ENCODE data around the gene MYT1.
"Not testable (repeated sequence)": the region's sequence is repeated elsewhere in the genome, so short reads cannot be mapped to it uniquely, and the experiment has no call there.

GRCh38 chr20:64122927-64123326 lies 41.3 kb upstream of the MYT1 start:
- TF ChIP-seq, protein P1, sequence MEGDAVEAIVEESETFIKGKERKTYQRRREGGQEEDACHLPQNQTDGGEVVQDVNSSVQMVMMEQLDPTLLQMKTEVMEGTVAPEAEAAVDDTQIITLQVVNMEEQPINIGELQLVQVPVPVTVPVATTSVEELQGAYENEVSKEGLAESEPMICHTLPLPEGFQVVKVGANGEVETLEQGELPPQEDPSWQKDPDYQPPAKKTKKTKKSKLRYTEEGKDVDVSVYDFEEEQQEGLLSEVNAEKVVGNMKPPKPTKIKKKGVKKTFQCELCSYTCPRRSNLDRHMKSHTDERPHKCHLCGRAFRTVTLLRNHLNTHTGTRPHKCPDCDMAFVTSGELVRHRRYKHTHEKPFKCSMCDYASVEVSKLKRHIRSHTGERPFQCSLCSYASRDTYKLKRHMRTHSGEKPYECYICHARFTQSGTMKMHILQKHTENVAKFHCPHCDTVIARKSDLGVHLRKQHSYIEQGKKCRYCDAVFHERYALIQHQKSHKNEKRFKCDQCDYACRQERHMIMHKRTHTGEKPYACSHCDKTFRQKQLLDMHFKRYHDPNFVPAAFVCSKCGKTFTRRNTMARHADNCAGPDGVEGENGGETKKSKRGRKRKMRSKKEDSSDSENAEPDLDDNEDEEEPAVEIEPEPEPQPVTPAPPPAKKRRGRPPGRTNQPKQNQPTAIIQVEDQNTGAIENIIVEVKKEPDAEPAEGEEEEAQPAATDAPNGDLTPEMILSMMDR (IDR thresholded peaks at IDR 0.05): not testable (repeated sequence)
- TF ChIP-seq POLR2A (IDR thresholded peaks at IDR 0.05): not testable (repeated sequence)
